ENCODE measurements around the gene RGS6.
A peak's percentile ranks its signal among the peaks of the same experiment; 100 is the strongest.

The RGS6 gene

GRCh38 chr14:71967704-71968103 lies 35.5 kb downstream of the RGS6 start:
- no peak overlapping the region for H3K4me3 ChIP-seq (ENCODE audit: low read depth, low read length)
- no peaks in the 10 kb centered on the region for H3K36me3 ChIP-seq (replicated peaks)
- in situ Hi-C loops (cut with HindIII; ENCODE audit: low pct_ligation_motif_present, low sequenced_read_pairs), result no loop called here
- H3K27me3 ChIP-seq (replicated peaks), result no peaks in the 10 kb centered on the region
- no peak for TF ChIP-seq CTCF (IDR thresholded peaks at IDR 0.05; ENCODE audit: low read depth, low read length, missing control alignments)
- no peak for DNase-seq
- H3K27ac ChIP-seq, result no peak overlapping the region

DNA sequence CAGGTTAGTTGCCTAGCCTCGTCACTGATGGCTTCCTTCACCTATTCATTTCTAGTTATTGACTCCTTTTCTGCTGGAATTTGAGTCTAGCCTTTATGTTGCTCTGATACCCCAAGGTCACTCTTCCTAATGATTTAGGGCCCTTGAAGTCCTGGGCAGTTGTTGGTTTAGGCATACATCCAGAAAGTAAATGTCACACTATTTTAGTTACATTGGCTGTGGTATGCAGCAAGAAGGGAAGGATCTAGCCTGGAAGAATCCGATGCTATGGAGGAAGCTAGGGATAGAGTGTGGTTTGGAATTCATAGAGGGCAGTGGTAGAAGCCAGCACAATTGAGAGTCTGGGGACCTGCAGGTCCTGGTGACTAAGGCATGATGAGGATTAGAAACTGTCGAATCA lies 38.0 kb downstream of the RGS6 start:
- no peak for DNase-seq
- in situ Hi-C loops (cut with HindIII; ENCODE audit: low pct_ligation_motif_present, low sequenced_read_pairs), result no loop called here
- H3K27me3 ChIP-seq (replicated peaks), result no peaks in the 10 kb centered on the region
- H3K36me3 ChIP-seq (replicated peaks), result no peaks in the 10 kb centered on the region
- no peak overlapping the region for H3K27ac ChIP-seq
- H3K4me3 ChIP-seq (ENCODE audit: low read depth, low read length), result no peak overlapping the region
- TF ChIP-seq CTCF (IDR thresholded peaks at IDR 0.05; ENCODE audit: low read depth, low read length, missing control alignments), result no peak

GRCh38 chr14:71985538-71986189 lies 53.4 kb downstream of the RGS6 start:
- peak; percentile 2 for DNase-seq
- no peaks in the 10 kb centered on the region for H3K27me3 ChIP-seq (replicated peaks)
- no peak overlapping the region for H3K4me3 ChIP-seq (ENCODE audit: low read depth, low read length)
- no peak overlapping the region for H3K27ac ChIP-seq
- H3K36me3 ChIP-seq (replicated peaks), result no peaks in the 10 kb centered on the region
- TF ChIP-seq CTCF (IDR thresholded peaks at IDR 0.05; ENCODE audit: low read depth, low read length, missing control alignments), result no peak
- in situ Hi-C loops (cut with HindIII; ENCODE audit: low pct_ligation_motif_present, low sequenced_read_pairs), result no loop called here

DNA sequence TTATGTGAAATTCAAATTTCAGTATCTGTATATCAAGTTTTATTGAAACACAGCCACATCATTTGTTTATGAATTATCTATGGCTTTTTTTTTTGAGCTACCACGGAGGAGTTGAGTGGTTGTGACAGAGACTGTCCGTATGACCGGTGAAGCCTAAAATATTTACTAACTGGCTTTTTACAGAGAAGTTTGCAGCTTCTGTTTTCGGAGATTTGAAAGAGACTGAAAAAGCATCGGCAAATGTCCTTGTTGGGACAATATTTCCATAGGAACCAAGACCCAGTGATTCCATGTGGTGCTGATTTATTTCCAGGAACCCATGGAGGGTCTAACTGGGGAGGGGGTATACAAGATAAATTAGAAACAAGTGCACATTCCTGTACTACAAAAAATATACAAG lies 56.2 kb downstream of the RGS6 start:
- TF ChIP-seq CTCF (IDR thresholded peaks at IDR 0.05; ENCODE audit: low read depth, low read length, missing control alignments), result no peak
- no peaks in the 10 kb centered on the region for H3K27me3 ChIP-seq (replicated peaks)
- no peaks in the 10 kb centered on the region for H3K36me3 ChIP-seq (replicated peaks)
- H3K4me3 ChIP-seq (ENCODE audit: low read depth, low read length), result no peak overlapping the region
- no peak for DNase-seq
- no peak overlapping the region for H3K27ac ChIP-seq
- in situ Hi-C loops (cut with HindIII; ENCODE audit: low pct_ligation_motif_present, low sequenced_read_pairs), result no loop called here

DNA sequence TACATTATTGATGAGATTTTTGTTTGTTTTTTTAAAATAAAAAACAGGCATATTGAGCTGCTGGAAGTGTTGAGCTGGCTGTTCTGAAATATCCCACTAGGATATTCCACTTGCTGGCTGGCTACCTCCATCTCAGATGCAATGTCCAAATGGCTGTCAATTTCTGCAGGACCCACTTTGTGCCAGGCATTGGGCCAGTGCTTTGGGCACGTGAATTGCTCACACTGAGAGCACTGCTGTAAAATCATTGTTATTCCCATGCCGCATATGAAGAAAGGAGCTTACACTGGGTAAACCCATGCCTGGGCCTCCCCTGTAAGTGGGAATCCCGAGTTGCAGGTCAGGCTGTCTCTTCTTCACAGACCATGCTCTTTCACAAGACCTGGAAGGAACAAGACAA lies 56.7 kb downstream of the RGS6 start:
- TF ChIP-seq CTCF (IDR thresholded peaks at IDR 0.05; ENCODE audit: low read depth, low read length, missing control alignments), result no peak
- Histone ChIP-seq H3K36me3 (replicated peaks) (no peaks in the 10 kb centered on the region), H3K4me3 (ENCODE audit: low read depth, low read length) (no peak overlapping the region), H3K27me3 (replicated peaks) (no peaks in the 10 kb centered on the region), H3K27ac (no peak overlapping the region)
- DNase-seq, result no peak
- in situ Hi-C loops (cut with HindIII; ENCODE audit: low pct_ligation_motif_present, low sequenced_read_pairs), result no loop called here

DNA sequence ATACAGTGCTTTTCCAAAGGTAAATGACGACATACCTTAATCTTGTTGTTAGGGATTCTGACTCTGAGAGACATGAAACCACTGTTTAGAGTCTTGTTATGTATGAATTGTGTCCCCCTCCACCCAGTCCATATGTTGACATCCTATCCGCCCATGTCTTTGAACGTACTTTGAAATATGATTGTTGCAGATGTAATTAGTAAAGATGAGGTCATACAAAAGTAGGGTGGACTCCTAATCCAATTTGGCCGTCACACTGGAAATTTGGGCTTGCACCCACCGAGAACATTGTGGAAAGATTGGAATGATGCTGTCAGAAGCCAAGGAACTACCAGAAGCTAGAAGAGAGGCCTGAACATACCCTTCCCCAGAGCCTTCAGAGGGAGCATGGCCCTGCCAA lies 62.2 kb downstream of the RGS6 start:
- TF ChIP-seq CTCF (IDR thresholded peaks at IDR 0.05; ENCODE audit: low read depth, low read length, missing control alignments), result no peak
- Histone ChIP-seq H3K27me3 (replicated peaks) (no peaks in the 10 kb centered on the region), H3K4me3 (ENCODE audit: low read depth, low read length) (no peak overlapping the region), H3K27ac (no peak overlapping the region), H3K36me3 (replicated peaks) (no peaks in the 10 kb centered on the region)
- in situ Hi-C loops (cut with HindIII; ENCODE audit: low pct_ligation_motif_present, low sequenced_read_pairs), result no loop called here
- DNase-seq, result no peak

All from brain microvascular endothelial cell (primary cell).